Loucy (cell line): Measurements from ENCODE around the gene ADRM1.

Experiments used
- H2AFZ ChIP-seq: fragments of 200-600 bp; sonication (generic); 2 replicates; pipeline ENCODE4 v1.6.0; 2016; ENCODE audit warnings: antibody characterized with exemption, mild to moderate bottlenecking, low read length, moderate library complexity
- H3F3A ChIP-seq: fragments of 200-600 bp; 2 replicates; pipeline ENCODE4 v1.6.0; 2016; ENCODE audit warnings: antibody characterized with exemption, low read depth, mild to moderate bottlenecking
- H3K27me3 ChIP-seq: fragments of 200-600 bp; sonication (generic); 2 replicates; pipeline ENCODE4 v1.6.1; 2014; ENCODE audit warnings: low read length, mild to moderate bottlenecking; ENCODE audit not compliant: insufficient read depth, poor library complexity, severe bottlenecking
- H3K36me3 ChIP-seq: fragments of 200-600 bp; sonication (generic); 2 replicates; pipeline ENCODE4 v1.6.1; 2016; ENCODE audit warnings: low read length; ENCODE audit not compliant: insufficient read depth
- H3K4me1 ChIP-seq: fragments of 200-600 bp; sonication (generic); 2 replicates; pipeline ENCODE4 v1.5.1; 2014; ENCODE audit warnings: low read length, mild to moderate bottlenecking; ENCODE audit not compliant: insufficient read depth, poor library complexity, severe bottlenecking
- H3K4me2 ChIP-seq: fragments of 200-600 bp; sonication (generic); 2 replicates; pipeline ENCODE4 v1.6.0; 2014; ENCODE audit warnings: antibody characterized with exemption, low read length, low read depth, mild to moderate bottlenecking; ENCODE audit not compliant: poor library complexity, severe bottlenecking
- H3K4me3 ChIP-seq: fragments of 200-600 bp; sonication (generic); 2 replicates; pipeline ENCODE4 v1.5.1; 2014; ENCODE audit warnings: low read length, mild to moderate bottlenecking, mixed read lengths; ENCODE audit not compliant: poor library complexity, severe bottlenecking
- H3K79me2 ChIP-seq: fragments of 200-600 bp; sonication (generic); 2 replicates; pipeline ENCODE4 v1.6.1; 2014; ENCODE audit warnings: low read length; ENCODE audit not compliant: insufficient read depth
- H3K9ac ChIP-seq: fragments of 200-600 bp; sonication (generic); 2 replicates; pipeline ENCODE4 v1.6.0; 2014; ENCODE audit warnings: mild to moderate bottlenecking, low read depth, low read length, moderate library complexity; ENCODE audit not compliant: poor library complexity, severe bottlenecking
- H3K9me2 ChIP-seq: fragments of 200-600 bp; sonication (generic); replicated peaks from 2 replicates; pipeline ENCODE4 v1.6.1; 2016; ENCODE audit warnings: low read depth, low read length, mixed read lengths
- H3K9me3 ChIP-seq: fragments of 200-600 bp; sonication (generic); 2 replicates; pipeline ENCODE4 v1.6.1; 2014; ENCODE audit warnings: mild to moderate bottlenecking, antibody characterized with exemption, low read length, low read depth; ENCODE audit not compliant: insufficient read depth
- H4K20me1 ChIP-seq: fragments of 200-600 bp; sonication (generic); 2 replicates; pipeline ENCODE4 v1.6.0; 2014; ENCODE audit warnings: antibody characterized with exemption, low read length, mild to moderate bottlenecking; ENCODE audit not compliant: insufficient read depth, poor library complexity, severe bottlenecking
- EZH2phosphoT487 ChIP-seq: fragments of 200-600 bp; IDR thresholded peaks from 2 replicates; pipeline ENCODE4 v1.6.1; 2018; ENCODE audit warnings: antibody characterized with exemption, mild to moderate bottlenecking, moderate library complexity, borderline replicate concordance
- TF ChIP-seq, protein P1 (sequence below): fragments of 200-600 bp; sonication (generic); conservative IDR thresholded peaks from 2 replicates; pipeline ENCODE4 v1.5.1; 2014; ENCODE audit warnings: mild to moderate bottlenecking, antibody characterized with exemption, low read length

Gene ADRM1

DNA sequence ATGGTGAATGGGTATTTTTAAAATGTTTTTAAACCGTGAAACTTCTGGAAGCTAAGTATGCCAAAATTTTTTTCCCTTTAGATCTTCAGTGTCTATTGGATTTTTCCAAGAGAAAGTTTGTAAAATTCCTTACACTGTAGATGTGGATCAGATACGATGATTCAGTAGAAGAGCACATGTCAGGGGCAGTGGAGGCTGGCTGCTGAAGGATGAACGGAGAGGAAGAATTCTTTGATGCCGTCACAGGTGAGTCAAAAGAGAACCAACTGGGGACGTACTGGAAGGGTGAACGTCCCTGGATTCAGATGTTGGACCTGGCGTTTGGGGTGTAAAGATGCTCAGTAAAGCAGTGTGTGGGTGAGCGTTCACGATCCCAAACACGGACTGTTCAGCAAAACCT is 46.8 kb upstream of the ADRM1 start:
- H3K9me2 ChIP-seq = no peaks in the 10 kb centered on the region
- no peak overlapping the region for H3K9ac ChIP-seq
- H2AFZ ChIP-seq = no peak overlapping the region
- H3K36me3 ChIP-seq = peaks cover 42% of the 10 kb centered on the region; the same call in 1 of the 2 replicates
- TF ChIP-seq, protein P1, sequence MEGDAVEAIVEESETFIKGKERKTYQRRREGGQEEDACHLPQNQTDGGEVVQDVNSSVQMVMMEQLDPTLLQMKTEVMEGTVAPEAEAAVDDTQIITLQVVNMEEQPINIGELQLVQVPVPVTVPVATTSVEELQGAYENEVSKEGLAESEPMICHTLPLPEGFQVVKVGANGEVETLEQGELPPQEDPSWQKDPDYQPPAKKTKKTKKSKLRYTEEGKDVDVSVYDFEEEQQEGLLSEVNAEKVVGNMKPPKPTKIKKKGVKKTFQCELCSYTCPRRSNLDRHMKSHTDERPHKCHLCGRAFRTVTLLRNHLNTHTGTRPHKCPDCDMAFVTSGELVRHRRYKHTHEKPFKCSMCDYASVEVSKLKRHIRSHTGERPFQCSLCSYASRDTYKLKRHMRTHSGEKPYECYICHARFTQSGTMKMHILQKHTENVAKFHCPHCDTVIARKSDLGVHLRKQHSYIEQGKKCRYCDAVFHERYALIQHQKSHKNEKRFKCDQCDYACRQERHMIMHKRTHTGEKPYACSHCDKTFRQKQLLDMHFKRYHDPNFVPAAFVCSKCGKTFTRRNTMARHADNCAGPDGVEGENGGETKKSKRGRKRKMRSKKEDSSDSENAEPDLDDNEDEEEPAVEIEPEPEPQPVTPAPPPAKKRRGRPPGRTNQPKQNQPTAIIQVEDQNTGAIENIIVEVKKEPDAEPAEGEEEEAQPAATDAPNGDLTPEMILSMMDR = no peak
- no peak for TF ChIP-seq EZH2phosphoT487
- no peak overlapping the region for H3K4me3 ChIP-seq
- peaks cover 32% of the 10 kb centered on the region for H4K20me1 ChIP-seq
- H3K79me2 ChIP-seq = peaks cover 81% of the 10 kb centered on the region
- no peaks in the 10 kb centered on the region for H3F3A ChIP-seq
- H3K4me2 ChIP-seq = no peak overlapping the region
- H3K9me3 ChIP-seq = no peaks in the 10 kb centered on the region
- H3K4me1 ChIP-seq = no peaks in the 10 kb centered on the region
- no peaks in the 10 kb centered on the region for H3K27me3 ChIP-seq

DNA sequence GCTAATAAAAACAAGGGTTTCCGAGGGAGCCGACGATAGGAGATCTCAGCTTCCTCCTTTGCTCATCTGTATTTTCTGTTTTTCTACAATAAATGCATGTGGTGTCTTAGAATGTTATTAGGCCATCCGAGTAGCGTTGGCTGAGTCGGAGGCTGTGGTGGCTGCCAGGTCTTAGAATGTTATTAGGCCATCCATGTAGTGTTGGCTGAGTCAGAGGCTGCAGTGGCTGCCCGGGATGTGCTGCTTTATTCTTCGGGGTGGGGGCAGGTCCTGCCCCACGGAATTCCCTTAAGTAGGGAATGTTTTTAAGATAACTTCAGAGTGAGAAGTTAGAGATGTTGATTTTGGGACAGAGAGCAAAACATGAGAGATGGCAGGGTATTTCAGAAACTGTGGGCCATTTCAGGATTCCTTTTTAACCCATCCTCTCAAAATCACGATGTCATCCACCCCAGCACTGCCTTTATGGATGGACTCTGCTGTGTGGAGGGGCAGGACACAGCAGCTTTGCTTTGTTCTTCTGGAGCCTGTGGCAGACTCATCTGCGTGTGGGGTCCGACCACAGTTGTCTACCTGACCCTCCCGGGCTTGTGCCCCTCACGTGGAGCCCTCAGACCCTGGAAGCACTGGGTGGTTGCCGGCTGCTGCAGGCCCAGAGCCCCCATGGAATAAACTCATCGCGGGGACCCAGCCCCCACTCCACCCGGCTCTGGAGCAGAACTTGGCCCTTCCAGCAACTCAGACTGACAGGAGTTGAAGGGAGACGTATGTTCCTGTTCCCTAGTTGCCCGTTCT is 44.1 kb upstream of the ADRM1 start:
- TF ChIP-seq EZH2phosphoT487 = no peak
- TF ChIP-seq, protein P1 = no peak

DNA sequence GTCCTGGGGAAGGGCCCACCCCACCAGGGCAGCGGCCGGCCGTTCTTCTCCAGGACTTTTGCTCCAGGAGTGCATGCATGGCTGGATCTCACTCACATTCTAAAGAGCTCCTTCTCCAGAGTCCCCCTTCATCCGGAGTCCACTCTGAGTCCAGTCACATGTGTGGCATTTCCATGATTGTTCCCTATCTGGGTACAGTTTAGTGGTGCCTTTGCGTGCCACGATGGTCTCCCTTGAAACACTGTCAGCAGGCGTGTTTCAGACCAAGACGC is 43.6 kb upstream of the ADRM1 start:
- peaks cover 73% of the 10 kb centered on the region; the same call in 1 of the 2 replicates for H3K36me3 ChIP-seq
- TF ChIP-seq, protein P1 = no peak
- no peak for TF ChIP-seq EZH2phosphoT487
- no peak overlapping the region for H2AFZ ChIP-seq
- no peaks in the 10 kb centered on the region for H3K4me1 ChIP-seq
- H3K4me3 ChIP-seq = no peak overlapping the region
- no peak overlapping the region for H3K9ac ChIP-seq
- peaks cover 50% of the 10 kb centered on the region for H3K79me2 ChIP-seq
- H3K9me3 ChIP-seq = no peaks in the 10 kb centered on the region
- no peak overlapping the region for H3K4me2 ChIP-seq
- no peaks in the 10 kb centered on the region for H3F3A ChIP-seq
- H4K20me1 ChIP-seq = peaks cover 12% of the 10 kb centered on the region
- no peaks in the 10 kb centered on the region for H3K27me3 ChIP-seq
- H3K9me2 ChIP-seq = no peaks in the 10 kb centered on the region

More for the DNA sequence above, 44.1 kb upstream of the ADRM1 start:
- Histone ChIP-seq H3K4me2 (no peak overlapping the region), H2AFZ (no peak overlapping the region), H3K79me2 (peaks cover 54% of the 10 kb centered on the region), H3K4me1 (no peaks in the 10 kb centered on the region), H3K36me3 (peaks cover 68% of the 10 kb centered on the region; the same call in 1 of the 2 replicates), H3K27me3 (no peaks in the 10 kb centered on the region), H4K20me1 (peaks cover 16% of the 10 kb centered on the region), H3K9me2 (no peaks in the 10 kb centered on the region), H3F3A (no peaks in the 10 kb centered on the region), H3K9ac (no peak overlapping the region), H3K4me3 (no peak overlapping the region), H3K9me3 (no peaks in the 10 kb centered on the region)
